Bronchial epithelial cell (primary cell): ENCODE measurements around the gene SPATA46. TPM values are rescaled to one million over a fixed set of nuclear protein-coding genes. Genes with fewer than 3 reads are reported as not detected.

Experiments
- DNase-seq: peaks from one replicate; pipeline ENCODE4 v3.0.0-alpha.2; 2010; ENCODE audit warnings: low read depth
- FAIRE-seq: peaks from 2 replicates; lab custom pipeline; 2011; peaks lifted over from hg19 to GRCh38; lab: Jason Lieb, UNC
- H3K27me3 ChIP-seq: 2 replicates; pipeline ENCODE4 v1.5.1; 2011; ENCODE audit warnings: low read length; ENCODE audit not compliant: control insufficient read depth, insufficient read depth
- H3K36me3 ChIP-seq: 2 replicates; pipeline ENCODE4 v1.5.1; 2011; ENCODE audit warnings: low read length; ENCODE audit not compliant: control insufficient read depth, insufficient read depth
- H3K4me3 ChIP-seq: 2 replicates; pipeline ENCODE4 v1.5.1; 2011; ENCODE audit warnings: mild to moderate bottlenecking, low read depth, low read length, control low read depth
- CTCF ChIP-seq: IDR thresholded peaks from 2 replicates; pipeline ENCODE4 v1.5.1; 2011; ENCODE audit warnings: mild to moderate bottlenecking, moderate library complexity, low read length, control low read depth, inconsistent platforms; ENCODE audit not compliant: insufficient read depth, severe bottlenecking
- total RNA-seq: library from RNA; depleted of rRNA; stranded (reverse); fragments of >200 nt; gene quantifications from 2 replicates; pipeline ENCODE4 v1.2.1, GENCODE V29; 2014

The SPATA46 gene
- total RNA-seq, 1 donor from 2014 or later, result not detected

GRCh38 chr1:162373541-162374260 lies 3.0 kb downstream of the SPATA46 start:
- DNase-seq, result no peak
- Histone ChIP-seq H3K27me3 (no peaks in the 10 kb centered on the region), H3K4me3 (no peak overlapping the region), H3K36me3 (no peaks in the 10 kb centered on the region)
- FAIRE-seq, result no peak
- no peak for TF ChIP-seq CTCF

- no peak for FAIRE-seq
Measured at GRCh38 chr1:162373072-162373427, 3.6 kb downstream of the SPATA46 start.

GRCh38 chr1:162372159-162373071 lies 4.2 kb downstream of the SPATA46 start:
- DNase-seq, result no peak
- no peak for TF ChIP-seq CTCF
- no peak overlapping the region for H3K4me3 ChIP-seq
- no peak for FAIRE-seq
- no peaks in the 10 kb centered on the region for H3K27me3 ChIP-seq
- no peaks in the 10 kb centered on the region for H3K36me3 ChIP-seq

More at GRCh38 chr1:162373072-162373427, 3.6 kb downstream of the SPATA46 start:
- TF ChIP-seq CTCF, result no peak
- H3K27me3 ChIP-seq, result no peaks in the 10 kb centered on the region
- no peak overlapping the region for H3K4me3 ChIP-seq
- no peaks in the 10 kb centered on the region for H3K36me3 ChIP-seq
- DNase-seq, result no peak

GRCh38 chr1:162371611-162372010 lies 5.0 kb downstream of the SPATA46 start:
- DNase-seq (peak; percentile 53), FAIRE-seq (no peak)
- Histone ChIP-seq H3K27me3 (no peaks in the 10 kb centered on the region), H3K4me3 (no peak overlapping the region), H3K36me3 (no peaks in the 10 kb centered on the region)
- TF ChIP-seq CTCF, result no peak

GRCh38 chr1:162370721-162371120 lies 5.9 kb downstream of the SPATA46 start:
- no peaks in the 10 kb centered on the region for H3K36me3 ChIP-seq
- H3K27me3 ChIP-seq, result no peaks in the 10 kb centered on the region
- H3K4me3 ChIP-seq, result no peak overlapping the region
- TF ChIP-seq CTCF, result no peak
- FAIRE-seq (no peak), DNase-seq (no peak)
